ENCODE results near the gene STAG3. TPM values are rescaled to one million over a fixed set of nuclear protein-coding genes. Genes with fewer than 3 reads are reported as not detected.
A peak's percentile ranks its signal among the peaks of the same experiment; 100 is the strongest.

Gene STAG3
- total RNA-seq, 4 donors from 2014 or later, result 0.28 to 1.7 (median 0.85) TPM

- ATAC-seq (ENCODE audit: low FRiP score), result no peak
- no peak for TF ChIP-seq CTCF (IDR thresholded peaks at IDR 0.05)
Measured at GRCh38 chr7:100157069-100157333, 20.7 kb upstream of the STAG3 start.

GRCh38 chr7:100157334-100158228 lies 20.1 kb upstream of the STAG3 start:
- peak; percentile 77 for ATAC-seq (ENCODE audit: low FRiP score)
- DNase-seq (ENCODE audit: low spot score), result peak; percentile 70

More at GRCh38 chr7:100157069-100157333, 20.7 kb upstream of the STAG3 start:
- no peak for DNase-seq (ENCODE audit: low spot score)

GRCh38 chr7:100158229-100159098 lies 19.3 kb upstream of the STAG3 start, which contains the start of gene TRAPPC14:
Gene TRAPPC14, minus strand, starts transcription at chr7:100158723. Its CDS starts 224 bp downstream, at chr7:100158499.
- ATAC-seq (ENCODE audit: low FRiP score) (peak; percentile 88), DNase-seq (ENCODE audit: low spot score) (peak; percentile 90)
- no peak for TF ChIP-seq CTCF (IDR thresholded peaks at IDR 0.05)

More at GRCh38 chr7:100157334-100158228, 20.1 kb upstream of the STAG3 start:
- TF ChIP-seq CTCF (IDR thresholded peaks at IDR 0.05), result no peak

GRCh38 chr7:100159099-100159623 lies 18.6 kb upstream of the STAG3 start:
- ATAC-seq (ENCODE audit: low FRiP score) (no peak), DNase-seq (ENCODE audit: low spot score) (no peak)
- TF ChIP-seq CTCF (IDR thresholded peaks at IDR 0.05), result no peak

GRCh38 chr7:100160067-100160466 lies 17.7 kb upstream of the STAG3 start:
- ATAC-seq (ENCODE audit: low FRiP score), result no peak
- no peak for TF ChIP-seq CTCF (IDR thresholded peaks at IDR 0.05)
- no peak for DNase-seq (ENCODE audit: low spot score)

- no peak for DNase-seq (ENCODE audit: low spot score)
- no peak for TF ChIP-seq CTCF (IDR thresholded peaks at IDR 0.05)
- ATAC-seq (ENCODE audit: low FRiP score), result no peak
Measured at GRCh38 chr7:100163006-100163531, 14.6 kb upstream of the STAG3 start.
